PFSK-1 (cell line): ENCODE results near the gene EDARADD.

Experiments
- FOXP2 ChIP-seq: optimal IDR thresholded peaks from 2 replicates; pipeline ENCODE3; 2011; ENCODE audit warnings: borderline replicate concordance, control low read depth, inconsistent platforms; ENCODE audit not compliant: insufficient read depth; ENCODE audit errors: extremely low read length, extremely low read depth
- POLR2AphosphoS5 ChIP-seq: IDR thresholded peaks from 2 replicates; pipeline ENCODE4 v1.6.1; 2012; ENCODE audit warnings: low read depth, mild to moderate bottlenecking, control low read depth, low read length, moderate library complexity
- SIN3A ChIP-seq: IDR thresholded peaks from 2 replicates; pipeline ENCODE4 v1.6.1; 2012; ENCODE audit warnings: mild to moderate bottlenecking, low read length, moderate library complexity, borderline replicate concordance; ENCODE audit not compliant: insufficient read depth
- TAF1 ChIP-seq: IDR thresholded peaks from 2 replicates; pipeline ENCODE4 v1.6.1; 2012; ENCODE audit warnings: low read length, control low read depth, borderline replicate concordance; ENCODE audit not compliant: insufficient read depth
- TF ChIP-seq, protein P1 (sequence below), 2 experiments: IDR thresholded peaks; 2 replicates each; pipeline versions ENCODE4 v1.6.1 to v1.8.0; 2011 to 2012; ENCODE audit warnings: low read depth in 2 of 2, low read length in 2 of 2, control low read depth in 1 of 2, inconsistent platforms in 1 of 2, mild to moderate bottlenecking in 1 of 2, moderate library complexity in 1 of 2; ENCODE audit not compliant: insufficient read depth in 1 of 2

The EDARADD gene

DNA sequence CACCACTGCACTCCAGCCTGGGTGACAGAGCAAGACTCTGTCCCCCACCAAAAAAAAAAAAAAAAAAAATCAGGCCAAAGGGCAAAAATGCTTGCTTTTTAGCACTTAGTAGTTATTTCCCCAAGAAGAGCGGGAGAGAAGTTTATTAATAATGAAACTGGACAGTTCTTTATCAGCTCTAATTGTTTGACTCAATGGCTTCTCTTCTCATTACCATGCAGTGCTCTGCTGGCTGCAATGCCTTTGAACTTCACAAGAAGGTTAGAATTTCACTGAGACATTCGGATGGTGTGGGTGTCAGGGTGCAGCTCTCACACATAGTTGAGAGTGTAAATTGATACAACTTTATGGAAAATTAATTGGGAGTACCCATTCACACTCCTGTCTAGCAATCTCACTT lies 63.7 kb downstream of the EDARADD start:
- no peak for TF ChIP-seq TAF1
- TF ChIP-seq POLR2AphosphoS5, result no peak
- TF ChIP-seq, protein P1, sequence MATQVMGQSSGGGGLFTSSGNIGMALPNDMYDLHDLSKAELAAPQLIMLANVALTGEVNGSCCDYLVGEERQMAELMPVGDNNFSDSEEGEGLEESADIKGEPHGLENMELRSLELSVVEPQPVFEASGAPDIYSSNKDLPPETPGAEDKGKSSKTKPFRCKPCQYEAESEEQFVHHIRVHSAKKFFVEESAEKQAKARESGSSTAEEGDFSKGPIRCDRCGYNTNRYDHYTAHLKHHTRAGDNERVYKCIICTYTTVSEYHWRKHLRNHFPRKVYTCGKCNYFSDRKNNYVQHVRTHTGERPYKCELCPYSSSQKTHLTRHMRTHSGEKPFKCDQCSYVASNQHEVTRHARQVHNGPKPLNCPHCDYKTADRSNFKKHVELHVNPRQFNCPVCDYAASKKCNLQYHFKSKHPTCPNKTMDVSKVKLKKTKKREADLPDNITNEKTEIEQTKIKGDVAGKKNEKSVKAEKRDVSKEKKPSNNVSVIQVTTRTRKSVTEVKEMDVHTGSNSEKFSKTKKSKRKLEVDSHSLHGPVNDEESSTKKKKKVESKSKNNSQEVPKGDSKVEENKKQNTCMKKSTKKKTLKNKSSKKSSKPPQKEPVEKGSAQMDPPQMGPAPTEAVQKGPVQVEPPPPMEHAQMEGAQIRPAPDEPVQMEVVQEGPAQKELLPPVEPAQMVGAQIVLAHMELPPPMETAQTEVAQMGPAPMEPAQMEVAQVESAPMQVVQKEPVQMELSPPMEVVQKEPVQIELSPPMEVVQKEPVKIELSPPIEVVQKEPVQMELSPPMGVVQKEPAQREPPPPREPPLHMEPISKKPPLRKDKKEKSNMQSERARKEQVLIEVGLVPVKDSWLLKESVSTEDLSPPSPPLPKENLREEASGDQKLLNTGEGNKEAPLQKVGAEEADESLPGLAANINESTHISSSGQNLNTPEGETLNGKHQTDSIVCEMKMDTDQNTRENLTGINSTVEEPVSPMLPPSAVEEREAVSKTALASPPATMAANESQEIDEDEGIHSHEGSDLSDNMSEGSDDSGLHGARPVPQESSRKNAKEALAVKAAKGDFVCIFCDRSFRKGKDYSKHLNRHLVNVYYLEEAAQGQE (IDR thresholded peaks at IDR 0.05; ENCODE audit: insufficient read depth in 1 of 2, low read depth in 2 of 2, low read length in 2 of 2), result no peak
- TF ChIP-seq SIN3A, result no peak

DNA sequence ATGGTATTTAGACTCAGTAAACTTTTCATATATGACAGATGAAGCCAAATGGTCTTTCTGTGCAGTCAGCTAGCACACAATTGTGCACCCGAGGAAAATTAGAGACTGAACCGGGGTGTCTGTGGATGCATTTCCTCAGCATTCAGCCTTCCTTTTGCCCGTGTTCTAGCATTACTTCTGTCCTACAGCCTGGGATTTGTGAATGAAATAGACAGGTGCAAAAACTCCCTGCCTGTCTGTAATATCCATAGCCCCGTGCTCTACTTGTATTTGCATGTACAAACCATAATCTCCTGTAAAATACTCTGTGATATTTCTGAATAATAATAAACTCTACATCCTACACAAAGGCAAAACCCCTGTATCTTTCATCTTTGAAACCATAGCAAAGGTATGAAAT lies 64.9 kb downstream of the EDARADD start:
- no peak for TF ChIP-seq SIN3A
- TF ChIP-seq, protein P1 (IDR thresholded peaks at IDR 0.05; ENCODE audit: insufficient read depth in 1 of 2, low read depth in 2 of 2, low read length in 2 of 2), result no peak
- TF ChIP-seq FOXP2, result no peak
- TF ChIP-seq POLR2AphosphoS5, result no peak
- TF ChIP-seq TAF1, result no peak

DNA sequence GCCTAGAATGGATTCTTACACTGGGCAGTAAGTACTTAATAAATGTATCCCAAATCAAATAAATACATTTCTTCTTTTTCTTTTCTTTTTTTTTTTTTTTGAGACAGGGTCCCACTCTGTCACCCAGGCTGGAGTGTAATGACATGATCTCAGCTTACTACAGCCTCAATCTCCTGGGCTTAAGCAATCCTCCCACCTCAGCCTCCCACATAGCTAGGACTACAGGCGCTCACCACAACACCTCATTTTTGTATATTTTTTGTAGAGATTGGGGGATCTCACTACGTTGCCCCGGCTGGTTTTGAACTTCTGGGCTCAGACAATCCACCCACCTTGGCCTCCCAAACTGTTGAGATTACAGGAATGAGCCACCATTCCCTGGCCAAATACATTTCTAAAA lies 66.0 kb downstream of the EDARADD start:
- TF ChIP-seq TAF1 (no peak), FOXP2 (no peak), POLR2AphosphoS5 (no peak), SIN3A (no peak)
- TF ChIP-seq, protein P1 (IDR thresholded peaks at IDR 0.05; ENCODE audit: insufficient read depth in 1 of 2, low read depth in 2 of 2, low read length in 2 of 2), result no peak

DNA sequence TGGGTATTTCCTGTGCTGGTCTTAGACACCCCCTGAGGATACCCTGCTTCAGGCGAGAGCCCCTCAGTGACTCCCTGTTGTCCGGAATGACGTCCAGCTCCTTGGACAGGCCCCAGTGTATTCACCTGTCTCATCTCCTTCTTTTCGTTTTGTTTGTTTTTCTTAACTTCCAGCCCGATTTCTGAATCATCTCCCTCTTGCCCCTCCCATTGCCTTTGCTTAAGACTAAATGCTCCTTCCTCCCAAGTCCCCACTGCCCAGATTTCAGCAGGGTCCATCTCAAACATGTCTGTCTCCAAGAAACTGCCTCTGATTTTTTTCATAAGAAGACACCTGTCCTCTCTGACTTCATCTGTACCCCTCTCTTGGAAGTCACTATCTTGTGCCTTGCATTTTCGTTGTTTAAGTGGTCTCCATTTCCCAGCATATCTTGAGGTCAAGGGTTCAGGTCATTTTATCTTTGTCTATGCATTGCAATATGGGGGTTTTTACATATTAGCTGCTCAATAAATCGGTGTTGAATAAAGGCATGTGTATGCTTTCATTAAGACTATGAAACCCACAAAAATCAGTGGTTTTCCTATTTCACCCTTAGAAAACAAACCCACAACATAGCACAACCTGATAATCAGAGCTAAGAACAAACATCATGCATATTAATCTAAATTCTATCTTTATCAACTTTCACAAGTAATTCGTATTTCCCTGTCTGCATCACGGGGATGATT lies 71.3 kb downstream of the EDARADD start:
- TF ChIP-seq, protein P1 (IDR thresholded peaks at IDR 0.05; ENCODE audit: insufficient read depth in 1 of 2, low read depth in 2 of 2, low read length in 2 of 2), result no peak
- TF ChIP-seq TAF1, result no peak
- TF ChIP-seq FOXP2, result no peak
- TF ChIP-seq SIN3A, result no peak
- TF ChIP-seq POLR2AphosphoS5, result no peak
